GM21576 (cell line): ENCODE results near the gene TOMM22.

Experiments
- ATAC-seq: cut with Tn5 transposase; IDR thresholded peaks from one replicate; pipeline ENCODE4 v1.9.1; 2021; ENCODE audit warnings: mild to moderate bottlenecking, moderate library complexity; ENCODE audit not compliant: unreplicated experiment

Gene TOMM22

GRCh38 chr22:38694940-38695339 lies 13.2 kb downstream of the TOMM22 start:
- no peak for ATAC-seq

- no peak for ATAC-seq
These were observed 15.1 kb downstream of the TOMM22 start for GRCh38 chr22:38696606-38697424.

GRCh38 chr22:38697425-38698089 lies 15.8 kb downstream of the TOMM22 start:
- ATAC-seq: no peak

- ATAC-seq: no peak
These were observed 16.8 kb downstream of the TOMM22 start for GRCh38 chr22:38698407-38699094.

- no peak for ATAC-seq
These were observed 17.4 kb downstream of the TOMM22 start for GRCh38 chr22:38699143-38699542.

GRCh38 chr22:38699784-38700183 lies 18.0 kb downstream of the TOMM22 start:
- ATAC-seq: no peak

- no peak for ATAC-seq
These were observed 18.6 kb downstream of the TOMM22 start for GRCh38 chr22:38700270-38700788.

GRCh38 chr22:38700789-38701628 lies 19.3 kb downstream of the TOMM22 start, which contains the start of gene JOSD1:
Gene JOSD1, minus strand, starts transcription at chr22:38700943. Its CDS starts 956 bp downstream, at chr22:38699987.
- ATAC-seq: peak; percentile 32

- ATAC-seq: no peak
These were observed 23.0 kb downstream of the TOMM22 start for GRCh38 chr22:38704654-38705234.

- ATAC-seq: peak; percentile 68
These were observed 23.7 kb downstream of the TOMM22 start, which contains the start of gene GTPBP1 for GRCh38 chr22:38705235-38706100. Gene GTPBP1, plus strand, starts transcription at chr22:38705944. Its CDS starts 12 bp downstream, at chr22:38705956.

- ATAC-seq: no peak
These were observed 24.5 kb downstream of the TOMM22 start for GRCh38 chr22:38706101-38706900.

GRCh38 chr22:38706901-38707195 lies 25.1 kb downstream of the TOMM22 start:
- ATAC-seq: no peak

- no peak for ATAC-seq
These were observed 25.6 kb downstream of the TOMM22 start for GRCh38 chr22:38707346-38707745.

GRCh38 chr22:38707984-38708383 lies 26.2 kb downstream of the TOMM22 start:
- ATAC-seq: no peak

GRCh38 chr22:38709306-38709705 lies 27.5 kb downstream of the TOMM22 start:
- ATAC-seq: no peak

GRCh38 chr22:38710351-38710750 lies 28.6 kb downstream of the TOMM22 start:
- no peak for ATAC-seq

- no peak for ATAC-seq
These were observed 29.1 kb downstream of the TOMM22 start for GRCh38 chr22:38710866-38711265.

- ATAC-seq: no peak
These were observed 30.9 kb downstream of the TOMM22 start for GRCh38 chr22:38712486-38713207.
